Activated CD4-positive, alpha-beta T cell treated with anti-CD3 and anti-CD28 coated beads, Interleukin-2, Interleukin-4, amounts not matched to agents 100 ng/mL and 50 ng/mL, durations not matched to agents 16 hours and 8 hours (primary cell): ENCODE results near the gene TOB2.

Experiments
- DNase-seq: peaks from one replicate; pipeline ENCODE4 v3.0.0-alpha.2; 2020; ENCODE audit warnings: low spot score

Gene TOB2

DNA sequence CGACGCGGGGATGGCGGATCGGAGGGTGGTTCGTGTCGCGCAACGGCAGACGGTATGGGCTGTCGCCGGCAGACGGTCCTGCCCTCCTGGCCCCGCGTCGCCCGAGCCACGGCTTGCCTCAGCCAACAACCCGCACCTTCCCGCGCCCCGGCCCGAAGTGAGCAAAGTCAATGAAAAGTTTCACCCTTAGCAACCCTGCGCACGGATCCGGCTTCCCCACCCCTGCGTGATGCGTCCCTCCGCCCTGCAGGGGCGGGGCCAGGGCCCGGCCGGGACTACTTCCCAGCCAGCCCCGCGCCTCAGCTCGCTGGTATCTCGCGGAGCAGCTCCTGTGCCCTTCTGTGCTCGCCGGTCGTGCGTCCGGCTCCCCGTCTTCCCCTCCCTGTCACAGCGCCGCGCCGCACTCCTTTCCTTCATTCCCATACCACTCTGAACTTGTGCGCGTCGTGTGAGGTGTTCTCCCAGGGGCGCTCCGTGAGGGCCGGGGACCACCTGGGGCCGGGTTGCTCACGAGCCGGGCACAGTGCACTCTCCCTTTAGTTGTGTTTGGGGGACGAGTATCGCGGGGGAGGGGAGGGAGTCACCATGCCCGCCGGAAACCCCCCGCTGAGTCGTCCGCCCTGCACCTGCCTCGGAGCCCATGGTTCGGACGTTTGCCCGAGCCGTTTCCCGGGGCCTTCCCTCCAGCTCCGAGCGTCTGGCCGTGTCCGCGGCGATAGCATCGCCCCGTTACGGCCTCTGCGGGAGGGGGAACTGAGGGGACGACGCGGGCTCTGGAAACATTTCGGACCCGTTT is at the start of gene TOB2:
TOB2 (minus strand) TSS at position 163 of the 796 bp plus-strand sequence. CDS start 9,456 bp downstream, outside the sequence.
- peak; percentile 94 for DNase-seq

DNA sequence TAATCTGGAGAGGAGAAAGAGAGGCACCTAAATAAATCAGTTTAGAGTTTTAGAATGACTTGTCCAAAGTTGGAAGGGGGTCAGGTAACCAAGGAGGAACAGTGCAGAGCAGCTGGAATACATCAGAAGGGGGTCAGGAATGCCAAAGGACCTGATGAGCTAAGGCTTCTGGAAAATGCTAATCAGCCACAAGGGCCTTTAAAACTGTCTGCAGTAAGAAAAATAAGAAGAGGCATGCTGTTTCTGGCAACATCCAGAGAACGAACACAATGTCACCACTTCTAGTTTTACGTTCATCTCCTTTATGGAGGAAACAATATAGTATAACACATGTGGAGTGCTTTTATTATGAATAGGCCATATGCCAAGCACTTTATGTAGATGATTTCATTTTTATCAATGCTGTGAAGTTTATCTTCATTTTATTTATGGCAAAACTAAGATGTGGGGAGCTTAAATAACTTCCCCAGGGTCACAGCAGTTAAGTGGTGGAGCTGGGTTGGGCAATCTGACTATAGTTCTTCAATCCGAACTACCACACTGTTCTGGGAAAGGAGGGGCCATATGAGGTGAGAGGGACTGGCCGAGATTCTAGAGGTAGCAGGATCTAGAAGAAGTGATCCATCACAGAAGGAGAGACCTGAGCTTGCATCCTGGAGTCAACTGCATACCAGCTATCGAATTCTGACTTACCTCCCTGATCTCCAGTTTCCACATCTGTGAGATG is 44.9 kb upstream of the TOB2 start:
- no peak for DNase-seq

DNA sequence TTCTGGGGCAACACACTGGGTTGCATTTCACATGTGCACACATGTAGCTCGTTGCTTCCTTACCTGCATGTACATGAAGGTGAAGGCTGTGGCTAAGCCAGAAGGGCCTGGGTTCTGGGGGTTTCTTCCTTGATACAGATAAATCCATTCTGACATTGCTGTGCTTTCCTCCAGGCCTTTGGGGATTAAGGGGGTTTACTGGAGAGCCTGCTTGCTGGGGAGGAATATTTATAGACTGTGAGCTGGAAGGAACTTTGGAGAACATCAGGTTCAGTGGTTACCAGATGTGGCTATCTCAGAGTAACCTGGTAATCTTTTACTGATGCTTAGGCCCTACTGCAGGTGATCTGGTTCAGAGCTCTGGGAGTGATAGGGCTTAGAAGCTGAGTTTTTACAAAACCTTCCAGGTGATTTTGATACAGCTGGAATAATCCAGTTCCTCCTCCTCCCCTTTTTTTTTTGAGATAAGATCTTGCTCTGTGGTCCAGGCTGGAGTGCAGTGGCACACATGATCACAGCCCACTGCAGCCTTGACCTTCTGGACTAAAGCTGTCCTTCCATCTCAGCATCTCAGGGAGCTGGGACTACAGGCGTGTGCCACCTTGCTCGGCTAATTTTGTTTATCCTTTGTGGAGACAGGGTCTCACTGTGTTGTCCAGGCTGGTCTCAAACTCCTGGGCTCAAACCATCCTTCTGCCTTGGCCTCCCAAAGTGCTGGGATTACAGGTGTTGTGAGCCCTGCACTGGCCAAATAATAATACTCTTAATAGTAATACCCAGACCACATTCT is 42.2 kb upstream of the TOB2 start:
- DNase-seq: no peak

DNA sequence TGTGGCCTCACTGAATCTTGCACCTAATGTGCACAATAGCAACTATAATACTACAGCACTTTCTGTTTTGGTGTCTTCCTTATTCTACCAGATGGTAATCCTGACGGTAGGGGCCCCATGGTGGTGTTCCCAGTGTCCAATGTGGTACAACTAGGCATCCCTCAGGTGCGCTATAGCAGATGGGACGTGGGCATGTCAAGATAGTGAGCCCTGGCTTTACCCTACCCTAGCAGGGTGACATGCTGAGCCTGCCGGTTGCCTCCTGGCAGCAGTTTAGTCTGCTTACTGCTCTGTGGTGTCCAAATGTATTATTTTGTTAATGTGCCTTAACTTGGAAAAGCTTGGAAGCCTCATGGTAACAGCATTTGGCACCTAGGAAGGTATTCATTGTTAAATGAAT is 41.5 kb upstream of the TOB2 start:
- no peak for DNase-seq

- no peak for DNase-seq
Measured at GRCh38 chr22:41487037-41487935, 40.7 kb upstream of the TOB2 start.

DNA sequence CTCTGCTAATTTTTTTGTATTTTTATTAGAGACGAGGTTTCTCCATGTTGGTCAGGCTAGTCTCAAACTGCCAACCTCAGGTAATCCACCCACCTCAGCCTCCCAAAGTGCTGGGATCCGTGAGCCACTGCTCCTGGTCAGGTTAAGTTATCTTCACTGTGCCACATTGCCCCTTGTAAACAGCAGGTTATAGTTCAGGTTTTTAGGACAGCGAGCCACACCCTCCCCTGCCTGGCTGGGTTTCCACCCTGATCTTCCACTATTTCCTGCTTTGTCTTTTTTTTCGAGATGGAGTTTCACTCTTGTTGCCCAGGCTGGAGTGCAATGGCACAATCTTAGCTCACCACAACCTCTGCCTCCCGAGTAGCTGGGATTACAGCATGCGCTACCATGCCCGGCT is 38.4 kb upstream of the TOB2 start:
- DNase-seq: no peak

- no peak for DNase-seq
Measured at GRCh38 chr22:41482319-41482935, 35.8 kb upstream of the TOB2 start.

DNA sequence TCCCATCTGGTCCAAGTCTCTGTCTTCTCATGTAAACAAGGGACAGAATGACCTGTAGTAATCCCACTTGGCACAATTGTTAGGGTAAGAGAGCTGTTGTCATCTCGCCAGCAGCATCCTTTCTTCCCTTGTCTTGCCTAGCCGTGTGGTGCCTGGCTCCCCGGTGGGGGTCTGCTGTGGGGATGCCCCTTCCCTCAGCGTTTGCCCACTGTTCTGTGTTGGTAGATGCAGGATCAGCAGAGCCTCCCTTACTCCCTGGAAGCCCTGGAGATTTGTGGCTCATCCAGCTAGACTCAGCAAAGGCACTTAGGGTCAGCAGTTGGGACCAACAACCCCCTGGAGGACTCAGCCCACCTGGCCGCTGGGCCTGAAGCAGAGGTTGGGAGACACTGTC is 35.3 kb upstream of the TOB2 start:
- DNase-seq: no peak

DNA sequence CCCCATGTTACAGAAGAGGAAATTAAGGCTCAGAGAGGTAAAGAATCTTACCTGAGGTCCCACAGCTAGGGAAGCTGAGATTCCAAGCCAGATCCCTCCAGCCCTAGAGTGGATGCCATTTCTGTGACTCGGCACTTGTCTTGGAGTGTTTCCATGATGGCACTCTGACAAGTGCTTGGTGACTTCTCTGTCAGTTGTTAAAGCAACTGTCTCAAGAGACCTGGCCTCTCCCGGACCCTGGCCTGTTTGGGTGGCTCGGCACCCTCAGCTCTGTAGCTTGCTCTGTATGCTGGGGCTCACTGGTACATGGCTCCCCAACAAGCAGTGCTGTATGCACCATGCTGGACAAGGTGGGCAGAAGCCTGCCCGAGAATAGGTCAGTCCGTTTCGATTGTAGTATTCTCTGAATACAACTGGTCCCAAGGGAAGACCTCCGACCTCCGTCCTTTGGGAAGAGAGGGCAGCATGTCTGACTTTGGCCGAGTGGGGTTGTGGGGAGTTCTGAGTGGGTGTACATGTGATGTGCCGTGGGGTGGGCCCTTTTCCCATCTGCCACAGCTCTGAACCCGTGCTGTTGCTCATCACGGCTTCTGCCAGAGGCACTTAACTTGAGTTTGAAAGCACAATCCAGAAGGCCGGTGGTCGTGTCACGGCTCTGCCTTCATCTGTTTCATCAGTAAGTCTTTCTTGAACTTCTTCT is 34.7 kb upstream of the TOB2 start:
- DNase-seq: no peak

GRCh38 chr22:41480397-41480735 is 33.8 kb upstream of the TOB2 start:
- DNase-seq: no peak

DNA sequence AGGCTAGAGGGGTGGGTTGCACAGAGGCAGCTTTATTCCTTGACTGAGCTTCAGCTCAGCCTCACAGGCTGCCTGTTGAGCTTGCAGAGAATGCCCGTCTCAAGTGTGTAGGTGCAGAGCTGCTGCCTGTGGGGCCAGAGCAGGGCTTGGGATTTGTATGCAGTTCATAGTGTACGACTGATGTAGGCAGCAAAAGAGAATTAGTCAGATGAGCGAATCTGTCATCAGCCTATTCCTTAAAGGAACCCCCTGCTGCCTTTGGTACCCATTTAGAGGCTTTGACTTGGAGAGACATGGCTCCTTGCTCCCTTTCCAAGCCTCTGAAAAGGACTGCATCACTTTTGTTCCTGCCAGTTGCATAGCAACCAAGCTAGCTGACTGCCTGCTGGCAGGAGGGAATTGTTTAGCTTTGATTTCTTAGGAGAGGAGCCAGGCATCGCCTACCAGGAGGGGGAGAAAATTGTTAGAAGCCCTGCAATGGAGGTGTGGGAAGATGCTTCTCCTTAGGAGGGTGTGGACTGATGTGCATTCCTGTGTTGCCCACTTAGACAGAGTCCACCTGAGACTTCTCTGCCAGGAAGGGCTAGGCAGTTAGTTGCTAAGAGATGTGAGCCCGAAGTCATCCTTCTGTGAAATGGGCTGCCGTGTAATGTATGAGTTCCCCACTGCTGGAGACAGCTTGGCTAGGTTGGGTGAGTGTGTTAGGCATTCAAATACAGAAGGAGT is 33.2 kb upstream of the TOB2 start:
- no peak for DNase-seq

DNA sequence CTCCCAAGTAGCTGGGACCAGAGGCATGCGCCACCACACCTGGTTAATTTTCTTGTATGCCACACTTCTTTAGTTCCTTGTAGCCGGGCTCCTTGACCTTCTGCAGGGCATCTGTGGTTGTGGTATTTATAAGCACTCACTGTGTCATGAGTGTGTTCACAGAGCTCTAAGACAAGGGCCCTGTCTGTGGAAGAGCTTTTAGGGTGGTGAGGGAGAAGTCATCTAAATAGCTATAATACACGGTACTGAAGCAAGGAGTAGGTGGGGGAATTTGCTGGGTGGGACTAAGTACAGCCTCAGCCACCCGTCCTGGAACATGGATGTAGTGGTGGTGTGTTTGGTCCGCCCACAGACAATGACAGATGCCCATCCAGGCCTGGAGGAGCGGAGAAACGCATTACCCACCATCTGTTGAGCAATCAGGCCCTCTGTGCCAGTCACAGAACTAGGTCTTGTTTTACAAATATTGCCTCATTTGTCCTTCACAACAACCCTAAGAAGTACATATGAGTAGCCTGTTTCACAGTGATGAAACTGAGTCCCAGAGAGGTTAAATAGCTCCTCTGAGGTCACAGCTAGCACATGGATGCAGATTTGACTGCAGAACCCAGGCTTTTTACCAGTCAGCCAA is 32.4 kb upstream of the TOB2 start:
- no peak for DNase-seq

GRCh38 chr22:41478473-41478872 is 31.9 kb upstream of the TOB2 start:
- no peak for DNase-seq

- no peak for DNase-seq
Measured at GRCh38 chr22:41474872-41475451, 28.4 kb upstream of the TOB2 start.

- no peak for DNase-seq
Measured at GRCh38 chr22:41471568-41471967, 25.0 kb upstream of the TOB2 start.

DNA sequence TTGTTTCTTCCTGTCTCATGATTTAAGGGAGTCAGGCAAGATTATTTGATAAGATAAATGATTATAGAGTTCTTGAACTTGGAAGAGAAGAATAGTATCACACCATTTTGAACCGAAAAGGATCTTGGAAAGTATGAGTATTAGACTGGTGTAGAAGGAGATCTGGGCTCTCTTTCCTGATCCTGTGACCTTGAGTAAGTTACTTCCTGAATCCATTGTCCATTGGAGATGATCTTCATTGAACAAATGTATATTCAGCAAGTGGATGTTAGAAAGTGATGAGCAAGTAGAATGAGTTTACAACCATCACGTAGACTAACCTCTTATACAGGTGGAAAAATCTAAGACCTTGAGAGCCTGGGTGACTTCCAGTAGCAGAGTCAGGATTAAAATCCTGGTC is 24.3 kb upstream of the TOB2 start:
- DNase-seq: no peak

- peak; percentile 40 for DNase-seq
Measured at GRCh38 chr22:41469218-41469851, 22.7 kb upstream of the TOB2 start.

GRCh38 chr22:41468381-41469217 is 22.0 kb upstream of the TOB2 start, which contains the start of the genes ACO2 and PHF5A:
Gene ACO2, plus strand, starts transcription at chr22:41469117. Its CDS starts 30 bp downstream, at chr22:41469147.
Gene PHF5A, minus strand, starts transcription at chr22:41468692. Its CDS starts 39 bp downstream, at chr22:41468653.
- DNase-seq: peak; percentile 98
